ENCODE results near the gene EPHB1. TPM values are rescaled to one million over a fixed set of nuclear protein-coding genes. Genes with fewer than 3 reads are reported as not detected.
"Not testable (repeated sequence)": the region's sequence is repeated elsewhere in the genome, so short reads cannot be mapped to it uniquely, and the experiment has no call there.

EPHB1 gene
- polyA plus RNA-seq, 3 donors from 2014 or later, result 0.45 to 1.7 (median 0.48) TPM

GRCh38 chr3:135228201-135228600 is 433.1 kb downstream of the EPHB1 start:
- Mint-ChIP-seq H3K9me3 (peaks cover 0 to 4% (median 0%) of the 10 kb centered on the region in 6 donors), H3K4me1 (no peaks in the 10 kb centered on the region), H3K36me3 (no peaks in the 10 kb centered on the region), H3K27ac (no peak overlapping the region), H3K27me3 (ENCODE audit: low read depth in 3 of 3) (peaks cover 0 to 2% (median 1%) of the 10 kb centered on the region in 3 donors), H3K4me3 (no peak overlapping the region)
- no peak for DNase-seq

GRCh38 chr3:135229018-135229495 is 434.0 kb downstream of the EPHB1 start:
- no peak for DNase-seq
- Mint-ChIP-seq H3K27ac (no peak overlapping the region), H3K9me3 (peaks cover 0 to 4% (median under 1%) of the 10 kb centered on the region in 6 donors), H3K4me1 (no peaks in the 10 kb centered on the region), H3K36me3 (no peaks in the 10 kb centered on the region), H3K4me3 (no peak overlapping the region), H3K27me3 (ENCODE audit: low read depth in 3 of 3) (peaks cover 0 to 2% (median 1%) of the 10 kb centered on the region in 3 donors)

DNA sequence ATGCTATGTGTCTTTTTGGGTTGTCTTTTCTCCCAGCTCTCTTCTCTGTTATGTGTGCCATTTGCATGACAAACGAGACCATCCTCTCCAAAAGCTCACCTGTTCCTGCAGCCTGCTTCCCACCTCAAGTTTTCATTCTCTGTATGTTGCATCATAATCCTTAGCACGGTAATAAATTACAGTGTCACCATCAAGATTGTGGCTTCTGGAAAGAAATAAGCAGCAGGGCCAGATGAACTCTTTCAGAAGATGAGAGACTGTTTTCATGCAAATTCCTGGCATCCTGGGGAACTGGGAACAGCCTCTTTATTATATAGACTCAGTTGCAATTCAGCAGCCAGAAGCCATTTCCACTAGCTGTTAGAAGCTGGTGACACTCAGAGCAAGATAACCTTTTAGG is 436.7 kb downstream of the EPHB1 start:
- peaks cover 0 to 5% (median 2%) of the 10 kb centered on the region in 6 donors for H3K9me3 Mint-ChIP-seq
- DNase-seq, result no peak
- no peak overlapping the region for H3K4me3 Mint-ChIP-seq
- H3K27me3 Mint-ChIP-seq (ENCODE audit: low read depth in 3 of 3), result peaks cover 0 to 2% (median 1%) of the 10 kb centered on the region in 3 donors
- no peak overlapping the region for H3K27ac Mint-ChIP-seq
- H3K4me1 Mint-ChIP-seq, result no peaks in the 10 kb centered on the region
- no peaks in the 10 kb centered on the region for H3K36me3 Mint-ChIP-seq

DNA sequence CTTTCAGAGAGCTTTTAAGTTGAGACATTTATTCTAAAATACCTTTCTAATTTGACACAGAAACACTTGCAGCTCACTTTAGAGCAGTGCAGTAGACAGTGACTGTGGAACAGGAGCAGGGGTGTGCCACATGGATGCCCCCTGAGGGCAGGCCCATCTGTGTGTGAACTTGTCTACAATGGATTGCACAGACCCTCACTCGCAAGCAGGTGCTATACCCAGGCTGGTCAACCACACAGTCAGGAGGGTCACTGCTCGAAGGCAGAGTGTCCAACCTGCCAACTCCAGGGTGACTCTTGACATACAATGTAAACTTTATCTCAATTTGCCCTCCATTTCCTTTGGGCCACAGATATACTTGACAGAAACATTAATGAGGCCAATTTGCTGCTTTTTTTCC is 437.2 kb downstream of the EPHB1 start:
- DNase-seq, result no peak
- H3K4me1 Mint-ChIP-seq, result no peaks in the 10 kb centered on the region
- no peak overlapping the region for H3K27ac Mint-ChIP-seq
- H3K27me3 Mint-ChIP-seq (ENCODE audit: low read depth in 3 of 3), result peaks cover 0 to 2% (median 1%) of the 10 kb centered on the region in 3 donors
- no peak overlapping the region for H3K4me3 Mint-ChIP-seq
- H3K9me3 Mint-ChIP-seq, result peaks cover 0 to 5% (median 2%) of the 10 kb centered on the region in 6 donors
- H3K36me3 Mint-ChIP-seq, result no peaks in the 10 kb centered on the region

- H3K4me1 Mint-ChIP-seq; H3K4me3 Mint-ChIP-seq; H3K36me3 Mint-ChIP-seq; H3K27ac Mint-ChIP-seq; H3K9me3 Mint-ChIP-seq; DNase-seq; H3K27me3 Mint-ChIP-seq (ENCODE audit: low read depth in 3 of 3): not testable (repeated sequence)
These were observed 438.4 kb downstream of the EPHB1 start for GRCh38 chr3:135233476-135233875.

- Mint-ChIP-seq H3K27me3 (ENCODE audit: low read depth in 3 of 3) (peaks cover 0 to 2% (median 0%) of the 10 kb centered on the region in 3 donors), H3K27ac (no peak overlapping the region), H3K4me3 (no peak overlapping the region), H3K36me3 (no peaks in the 10 kb centered on the region), H3K9me3 (peaks cover 0 to 5% (median 3%) of the 10 kb centered on the region in 6 donors), H3K4me1 (no peaks in the 10 kb centered on the region)
- no peak for DNase-seq
These were observed 440.5 kb downstream of the EPHB1 start for GRCh38 chr3:135235541-135235940.

DNA sequence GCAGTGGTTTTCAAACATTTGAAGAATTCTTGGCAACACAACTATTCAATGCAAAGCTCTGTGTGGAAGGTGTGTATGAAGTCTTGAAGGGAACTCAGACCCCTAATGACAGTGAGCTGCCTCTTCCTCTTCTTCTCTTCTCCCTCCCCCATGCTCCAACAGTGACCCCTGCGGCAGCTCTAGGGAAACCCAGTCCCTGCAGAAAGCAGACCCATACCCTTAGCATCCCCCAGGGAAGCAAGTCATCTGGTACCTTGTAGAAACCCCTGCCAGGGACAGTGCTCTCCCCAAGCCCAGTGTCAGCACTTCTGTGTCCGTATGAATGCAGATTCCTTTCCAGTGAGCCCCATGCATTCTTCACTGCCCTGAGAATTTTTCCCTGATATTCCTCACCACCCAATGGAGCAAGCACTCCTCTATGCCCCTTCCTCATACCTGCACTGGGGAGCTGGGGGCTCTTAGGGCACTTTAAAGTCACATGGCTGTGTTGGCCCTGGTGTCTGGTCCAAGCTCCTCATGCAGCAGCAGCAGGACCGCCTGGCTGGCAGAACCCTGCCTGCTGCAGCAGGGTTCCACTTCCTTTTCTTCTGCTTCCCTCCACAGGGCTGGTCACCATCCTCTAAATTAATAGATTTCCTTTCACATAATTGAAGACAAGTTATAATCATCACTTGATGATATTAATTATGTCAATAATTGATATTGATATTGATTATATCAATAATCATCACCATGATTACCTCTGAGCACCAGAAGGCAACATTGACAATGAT is 442.5 kb downstream of the EPHB1 start:
- H3K4me1 Mint-ChIP-seq, result no peaks in the 10 kb centered on the region
- DNase-seq, result no peak
- no peak overlapping the region for H3K4me3 Mint-ChIP-seq
- no peak overlapping the region for H3K27ac Mint-ChIP-seq
- H3K36me3 Mint-ChIP-seq, result no peaks in the 10 kb centered on the region
- peaks cover 0 to 5% (median under 1%) of the 10 kb centered on the region in 6 donors for H3K9me3 Mint-ChIP-seq
- H3K27me3 Mint-ChIP-seq (ENCODE audit: low read depth in 3 of 3), result peaks cover 0 to 2% (median 2%) of the 10 kb centered on the region in 3 donors

- Mint-ChIP-seq H3K9me3 (peaks cover 0 to 5% (median under 1%) of the 10 kb centered on the region in 6 donors), H3K27me3 (ENCODE audit: low read depth in 3 of 3) (peaks cover 0 to 2% (median 2%) of the 10 kb centered on the region in 3 donors), H3K4me1 (no peaks in the 10 kb centered on the region), H3K4me3 (no peak overlapping the region), H3K36me3 (no peaks in the 10 kb centered on the region), H3K27ac (no peak overlapping the region)
- DNase-seq, result no peak
These were observed 443.3 kb downstream of the EPHB1 start for GRCh38 chr3:135238236-135238830.

GRCh38 chr3:135238871-135239614 is 444.0 kb downstream of the EPHB1 start:
- DNase-seq, result no peak
- H3K4me3 Mint-ChIP-seq, result no peak overlapping the region
- peaks cover 0 to 4% (median 2%) of the 10 kb centered on the region in 3 donors for H3K27me3 Mint-ChIP-seq (ENCODE audit: low read depth in 3 of 3)
- H3K4me1 Mint-ChIP-seq, result no peaks in the 10 kb centered on the region
- H3K36me3 Mint-ChIP-seq, result no peaks in the 10 kb centered on the region
- no peak overlapping the region for H3K27ac Mint-ChIP-seq
- H3K9me3 Mint-ChIP-seq, result peaks cover 0 to 3% (median under 1%) of the 10 kb centered on the region in 6 donors

- peaks cover 0 to 4% (median 2%) of the 10 kb centered on the region in 3 donors for H3K27me3 Mint-ChIP-seq (ENCODE audit: low read depth in 3 of 3)
- no peaks in the 10 kb centered on the region for H3K4me1 Mint-ChIP-seq
- no peak overlapping the region for H3K4me3 Mint-ChIP-seq
- no peaks in the 10 kb centered on the region for H3K36me3 Mint-ChIP-seq
- peaks cover 0 to 2% (median 0%) of the 10 kb centered on the region in 6 donors for H3K9me3 Mint-ChIP-seq
- H3K27ac Mint-ChIP-seq, result no peak overlapping the region
- no peak for DNase-seq
These were observed 444.5 kb downstream of the EPHB1 start for GRCh38 chr3:135239615-135239884.

GRCh38 chr3:135240426-135240825 is 445.4 kb downstream of the EPHB1 start:
- H3K27me3 Mint-ChIP-seq (ENCODE audit: low read depth in 3 of 3), result peaks cover 0 to 4% (median 2%) of the 10 kb centered on the region in 3 donors
- no peak for DNase-seq
- H3K4me1 Mint-ChIP-seq, result no peaks in the 10 kb centered on the region
- no peaks in the 10 kb centered on the region for H3K36me3 Mint-ChIP-seq
- no peak overlapping the region for H3K4me3 Mint-ChIP-seq
- H3K9me3 Mint-ChIP-seq, result peaks cover 0 to 2% (median 0%) of the 10 kb centered on the region in 6 donors
- no peak overlapping the region for H3K27ac Mint-ChIP-seq

DNA sequence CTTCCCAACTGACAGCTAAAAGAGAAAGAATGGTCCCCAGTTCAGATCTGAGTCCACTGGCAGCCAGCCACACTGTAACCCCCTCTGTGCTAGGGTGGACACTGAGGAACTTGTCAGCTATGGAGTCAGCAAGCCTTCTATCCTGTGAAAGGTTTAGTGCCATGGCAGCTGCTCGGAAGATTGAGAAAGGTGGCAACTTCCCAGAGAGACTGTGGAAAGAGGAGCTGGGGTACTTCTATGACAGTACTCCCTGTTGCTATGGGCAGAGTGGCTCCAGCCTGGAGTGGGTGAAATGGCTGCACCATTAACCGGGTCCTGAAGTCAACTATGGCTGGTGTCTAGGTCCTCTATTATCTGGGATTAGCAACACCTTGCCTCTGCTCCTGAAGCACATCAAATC is 447.2 kb downstream of the EPHB1 start:
- no peak for DNase-seq
- Mint-ChIP-seq H3K4me3 (no peak overlapping the region), H3K9me3 (peaks cover 0 to 2% (median 0%) of the 10 kb centered on the region in 6 donors), H3K27ac (no peak overlapping the region), H3K36me3 (no peaks in the 10 kb centered on the region), H3K4me1 (no peaks in the 10 kb centered on the region), H3K27me3 (ENCODE audit: low read depth in 3 of 3) (peaks cover 0 to 4% (median 2%) of the 10 kb centered on the region in 3 donors)

DNA sequence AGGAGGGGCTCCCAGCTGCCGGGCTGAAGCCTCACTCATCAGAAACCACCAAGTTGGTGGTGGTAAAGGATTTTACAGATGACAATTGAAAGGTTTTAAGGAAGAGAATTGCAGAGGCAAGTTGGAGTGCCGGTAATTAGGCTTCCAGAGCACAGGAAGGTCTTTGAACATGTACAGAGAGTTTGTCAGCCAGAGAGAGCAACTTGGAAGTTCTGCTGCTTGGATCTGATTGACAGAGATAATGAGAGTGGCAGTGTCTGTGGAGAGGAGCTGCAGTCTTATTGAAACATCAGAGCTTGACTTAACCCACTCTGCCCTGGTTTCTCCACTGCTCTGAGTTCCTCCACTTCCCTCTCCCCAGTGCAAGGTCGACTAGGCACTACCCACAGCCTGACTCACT is 448.6 kb downstream of the EPHB1 start:
- peaks cover 0 to 3% (median 0%) of the 10 kb centered on the region in 3 donors for H3K36me3 Mint-ChIP-seq
- H3K4me3 Mint-ChIP-seq, result no peak overlapping the region
- peaks cover 0 to 4% (median 1%) of the 10 kb centered on the region in 6 donors for H3K9me3 Mint-ChIP-seq
- H3K4me1 Mint-ChIP-seq, result no peaks in the 10 kb centered on the region
- peaks cover 0 to 4% (median under 1%) of the 10 kb centered on the region in 3 donors for H3K27me3 Mint-ChIP-seq (ENCODE audit: low read depth in 3 of 3)
- H3K27ac Mint-ChIP-seq, result no peak overlapping the region
- DNase-seq, result no peak

- DNase-seq, result no peak
These were observed 451.0 kb downstream of the EPHB1 start for GRCh38 chr3:135246027-135246426.

More at GRCh38 chr3:135246027-135246426, 451.0 kb downstream of the EPHB1 start:
- Mint-ChIP-seq H3K27ac (no peak overlapping the region), H3K36me3 (peaks cover 0 to 4% (median 0%) of the 10 kb centered on the region in 3 donors), H3K27me3 (ENCODE audit: low read depth in 3 of 3) (peaks cover 0 to 4% (median 0%) of the 10 kb centered on the region in 3 donors), H3K9me3 (peaks cover 0 to 9% (median under 1%) of the 10 kb centered on the region in 6 donors), H3K4me3 (no peak overlapping the region), H3K4me1 (no peaks in the 10 kb centered on the region)

Measured in immature natural killer cell (primary cell).